Measurements from ENCODE around the gene FCGR3A.

- TF ChIP-seq POLR2A (IDR thresholded peaks at IDR 0.05) = no peak
- no peak for TF ChIP-seq CTCF (IDR thresholded peaks at IDR 0.05)
Observed at GRCh38 chr1:161503394-161503748, 46.2 kb downstream of the FCGR3A start.

All from adrenal gland (tissue), 5 donors.